Astrocyte (in vitro differentiated cells and primary cell): ENCODE data around the gene GRB10.

Experiments
- EZH2 ChIP-seq: IDR thresholded peaks from 2 replicates; pipeline ENCODE4 v1.6.1; 2012; ENCODE audit warnings: mild to moderate bottlenecking, low read length, inconsistent platforms; ENCODE audit not compliant: insufficient read depth
- TF ChIP-seq, protein P1 (sequence below): IDR thresholded peaks from 2 replicates; pipeline ENCODE4 v1.5.1; 2011; ENCODE audit warnings: low read depth, mild to moderate bottlenecking, inconsistent platforms, low read length, moderate library complexity; ENCODE audit not compliant: insufficient read depth

- TF ChIP-seq, protein P1, sequence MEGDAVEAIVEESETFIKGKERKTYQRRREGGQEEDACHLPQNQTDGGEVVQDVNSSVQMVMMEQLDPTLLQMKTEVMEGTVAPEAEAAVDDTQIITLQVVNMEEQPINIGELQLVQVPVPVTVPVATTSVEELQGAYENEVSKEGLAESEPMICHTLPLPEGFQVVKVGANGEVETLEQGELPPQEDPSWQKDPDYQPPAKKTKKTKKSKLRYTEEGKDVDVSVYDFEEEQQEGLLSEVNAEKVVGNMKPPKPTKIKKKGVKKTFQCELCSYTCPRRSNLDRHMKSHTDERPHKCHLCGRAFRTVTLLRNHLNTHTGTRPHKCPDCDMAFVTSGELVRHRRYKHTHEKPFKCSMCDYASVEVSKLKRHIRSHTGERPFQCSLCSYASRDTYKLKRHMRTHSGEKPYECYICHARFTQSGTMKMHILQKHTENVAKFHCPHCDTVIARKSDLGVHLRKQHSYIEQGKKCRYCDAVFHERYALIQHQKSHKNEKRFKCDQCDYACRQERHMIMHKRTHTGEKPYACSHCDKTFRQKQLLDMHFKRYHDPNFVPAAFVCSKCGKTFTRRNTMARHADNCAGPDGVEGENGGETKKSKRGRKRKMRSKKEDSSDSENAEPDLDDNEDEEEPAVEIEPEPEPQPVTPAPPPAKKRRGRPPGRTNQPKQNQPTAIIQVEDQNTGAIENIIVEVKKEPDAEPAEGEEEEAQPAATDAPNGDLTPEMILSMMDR, result no peak
- TF ChIP-seq EZH2, result no peak
Measured at GRCh38 chr7:50713123-50713965, 69.4 kb downstream of the GRB10 start.
